Choroid plexus epithelial cell (primary cell): ENCODE results near the gene POLR3K.

ENCODE experiments used
- DNase-seq: peaks from one replicate; pipeline ENCODE4 v3.0.0-alpha.2; 2010; ENCODE audit warnings: low read depth
- H3K4me3 ChIP-seq: 2 replicates; pipeline ENCODE4 v1.5.1; 2011; ENCODE audit warnings: low read depth, mild to moderate bottlenecking, control low read depth, low read length, moderate library complexity
- CTCF ChIP-seq: conservative IDR thresholded peaks from 2 replicates; pipeline ENCODE4 v1.5.1; 2011; ENCODE audit warnings: low read depth, mild to moderate bottlenecking, control low read depth, inconsistent platforms, low read length, moderate library complexity

The POLR3K gene

GRCh38 chr16:94918-95265, 41.5 kb upstream of the POLR3K start:
- DNase-seq: no peak
- no peak for TF ChIP-seq CTCF
- H3K4me3 ChIP-seq: no peak overlapping the region

- DNase-seq: no peak
- TF ChIP-seq CTCF: no peak
- no peak overlapping the region for H3K4me3 ChIP-seq
These were observed 39.3 kb upstream of the POLR3K start for GRCh38 chr16:92431-93339.

- no peak for TF ChIP-seq CTCF
- H3K4me3 ChIP-seq: no peak overlapping the region
- DNase-seq: no peak
These were observed 38.1 kb upstream of the POLR3K start for GRCh38 chr16:91484-91883.

- DNase-seq: no peak
- TF ChIP-seq CTCF: no peak
- no peak overlapping the region for H3K4me3 ChIP-seq
These were observed 36.2 kb upstream of the POLR3K start for GRCh38 chr16:89391-90302.

- no peak overlapping the region for H3K4me3 ChIP-seq
- no peak for TF ChIP-seq CTCF
- DNase-seq: no peak
These were observed 35.2 kb upstream of the POLR3K start for GRCh38 chr16:88613-89012.

GRCh38 chr16:86483-86952, 33.1 kb upstream of the POLR3K start:
- TF ChIP-seq CTCF: no peak
- no peak overlapping the region for H3K4me3 ChIP-seq
- no peak for DNase-seq
